Measurements from ENCODE around the gene SETDB2. TPM values are rescaled to one million over a fixed set of nuclear protein-coding genes. Genes with fewer than 3 reads are reported as not detected.

SETDB2 gene
- total RNA-seq, 1 experiment from 2014 or later: 5.2 TPM

GRCh38 chr13:49400755-49401659 is 43.1 kb upstream of the SETDB2 start:
- Histone ChIP-seq H3K9me2 (ENCODE audit: insufficient read depth) (no peaks in the 10 kb centered on the region), H3K4me3 (replicated peaks in 1 of 2; ENCODE audit: low read depth in 1 of 2, low read length in 2 of 2) (no peak overlapping the region), H3K79me2 (ENCODE audit: insufficient read depth, low read length) (no peaks in the 10 kb centered on the region), H3K36me3 (ENCODE audit: control insufficient read depth in 1 of 2, insufficient read depth in 2 of 2, low read length in 2 of 2) (no peaks in the 10 kb centered on the region), H3K27ac (ENCODE audit: low read depth, low read length) (no peak overlapping the region), H2AFZ (ENCODE audit: low read depth, low read length, poor library complexity, severe bottlenecking) (no peak overlapping the region), H3K27me3 (ENCODE audit: insufficient read depth, low read length) (no peaks in the 10 kb centered on the region), H3K4me2 (ENCODE audit: low read length) (no peak overlapping the region), H4K20me1 (ENCODE audit: insufficient read depth) (no peaks in the 10 kb centered on the region), H3K9ac (ENCODE audit: low read length) (no peak overlapping the region), H3K4me1 (ENCODE audit: control insufficient read depth in 1 of 2, insufficient read depth in 2 of 2, low read length in 2 of 2) (no peaks in the 10 kb centered on the region), H3K9me3 (ENCODE audit: control insufficient read depth in 1 of 2, insufficient read depth in 1 of 2, low read depth in 1 of 2, low read length in 2 of 2) (no peaks in the 10 kb centered on the region)
- no TSS peak for BruUV-seq (replicated peaks)
- TF ChIP-seq EZH2 (IDR thresholded peaks at IDR 0.05) (no peak), CEBPB (IDR thresholded peaks at IDR 0.05; ENCODE audit: low read depth) (no peak), RAD21 (IDR thresholded peaks at IDR 0.05; ENCODE audit: low read depth) (no peak), SIN3A (IDR thresholded peaks at IDR 0.05; ENCODE audit: low read depth) (no peak), TCF7L2 (IDR thresholded peaks at IDR 0.05; ENCODE audit: borderline replicate concordance, extremely low read depth, insufficient read depth, insufficient read length) (no peak), JUND (IDR thresholded peaks at IDR 0.05) (no peak), REST (IDR thresholded peaks at IDR 0.05; ENCODE audit: low read depth) (no peak), POLR2A (IDR thresholded peaks at IDR 0.05; ENCODE audit: borderline replicate concordance, extremely low read depth, insufficient read depth, insufficient read length) (no peak), YY1 (IDR thresholded peaks at IDR 0.05; ENCODE audit: extremely low read depth, insufficient replicate concordance, low read depth, low read length) (no peak), MAX (IDR thresholded peaks at IDR 0.05) (no peak), ZNF274 (IDR thresholded peaks at IDR 0.05; ENCODE audit: low read depth, low read length) (no peak)
- POLR2A ChIA-PET: no interaction called here
- intact Hi-C loops (cut with micrococcal nuclease): no loop called here
- ATAC-seq (no peak), DNase-seq (ENCODE audit: low read depth, low spot score) (no peak)
- CTCF ChIA-PET: no interaction called here
- RAD21 ChIA-PET (ENCODE audit: low non-redundant PET in 1 of 2, low total read pairs in 2 of 2, uncharacterized antibody in 2 of 2, unreplicated experiment in 2 of 2): no interaction called here
